Gastrocnemius medialis (tissue), 4 donors: Measurements from ENCODE around the gene XCL2. TPM values are rescaled to one million over a fixed set of nuclear protein-coding genes. Genes with fewer than 3 reads are reported as not detected.

Experiments used
- ATAC-seq, 2 donors: fragments of 150-250 bp; one replicate each; pipeline ENCODE4 v1.9.1; 2016
- DNase-seq, 2 donors: peaks; one replicate each; pipeline ENCODE4 v3.0.0-alpha.2; 2019
- H3K27ac ChIP-seq, 4 donors: fragments of 200-600 bp; sonication (generic); 1 replicate in 1 of 4; 2 replicates in 3 of 4; pipeline ENCODE4 v1.5.1; 2016 to 2018; ENCODE audit warnings: mild to moderate bottlenecking in 2 of 4, moderate library complexity in 1 of 4
- H3K27me3 ChIP-seq, 3 donors: fragments of 200-600 bp; sonication (generic) in 2 of 3; 1 replicate in 1 of 3; 2 replicates in 2 of 3; pipeline versions ENCODE4 v1.5.1 to v1.6.0; 2016 to 2019; ENCODE audit warnings: mild to moderate bottlenecking in 1 of 3, moderate library complexity in 1 of 3
- H3K36me3 ChIP-seq, 2 donors: fragments of 200-600 bp; sonication (generic) in 1 of 2; one replicate each; pipeline ENCODE4 v1.5.1; 2017 to 2018
- H3K4me1 ChIP-seq, 2 donors: fragments of 200-600 bp; sonication (generic) in 1 of 2; one replicate each; pipeline ENCODE4 v1.5.1; 2016 to 2017; ENCODE audit warnings: mild to moderate bottlenecking in 2 of 2
- H3K4me3 ChIP-seq, 4 donors: fragments of 200-600 bp; sonication (generic) in 3 of 4; 1 replicate in 1 of 4; 2 replicates in 3 of 4; pipeline ENCODE4 v1.5.1; 2016 to 2019; ENCODE audit warnings: mild to moderate bottlenecking in 2 of 4
- H3K9me3 ChIP-seq, 3 donors: fragments of 200-600 bp; sonication (generic) in 2 of 3; 1 replicate in 1 of 3; 2 replicates in 2 of 3; pipeline ENCODE4 v1.5.1; 2016 to 2019
- POLR2A ChIP-seq, 2 donors: fragments of 450-650 bp; IDR thresholded peaks; one replicate each; pipeline ENCODE4 v1.6.1; 2017; ENCODE audit warnings: antibody characterized with exemption in 2 of 2, mild to moderate bottlenecking in 2 of 2, moderate library complexity in 2 of 2
- in situ Hi-C, 4 donors: fragments of 200-750 bp; cut with MboI; loops; one replicate each; pipeline versions ENCODE4 v1.15.0 to v1.8.0; 2017; ENCODE audit warnings: low sequenced_read_pairs in 4 of 4
- intact Hi-C: fragments of 100-400 bp; cut with DNase I; formaldehyde crosslinking; loops from one replicate; pipeline ENCODE4 v1.15.1; 2023; ENCODE audit warnings: low total_unique reads
- total RNA-seq, 4 donors: library from RNA; depleted of rRNA; stranded (reverse); fragments of >200 nt; gene quantifications; one replicate each; pipeline versions ENCODE4 v1.1.0 to v1.2.3, GENCODE V29; 2016
- TF ChIP-seq, protein P1 (sequence below), 5 experiments: fragments of 450-650 bp in 3 of 5; fragments of 200-600 bp in 2 of 5; sonication (generic) in 2 of 5; IDR thresholded peaks in 4 of 5; conservative IDR thresholded peaks in 1 of 5; 1 replicate in 4 of 5; 2 replicates in 1 of 5; pipeline ENCODE4 v1.5.1; 2016 to 2019; ENCODE audit warnings: antibody characterized with exemption in 5 of 5, mild to moderate bottlenecking in 3 of 5, moderate library complexity in 3 of 5

The XCL2 gene
- total RNA-seq, 4 donors from 2014 or later: 1.5 TPM; not detected in 3

DNA sequence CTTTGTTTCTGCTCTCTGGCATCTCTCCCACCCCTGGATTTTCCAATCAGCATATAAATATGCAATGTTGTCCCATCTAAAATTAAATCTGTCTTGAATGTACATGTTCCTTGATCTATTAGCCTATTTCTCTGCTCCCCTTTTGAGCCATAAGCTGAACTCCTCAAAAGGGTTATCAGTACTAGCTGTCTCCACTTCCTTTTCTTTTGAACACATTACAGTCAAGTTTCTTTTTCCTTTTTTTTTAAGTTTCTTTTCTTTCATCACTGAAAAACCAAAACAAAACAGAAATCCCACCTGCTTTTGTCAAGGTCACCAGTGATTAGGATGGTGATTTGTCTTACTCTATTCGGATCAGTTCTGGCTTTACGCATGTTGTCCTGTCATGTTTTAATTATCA lies 29.3 kb downstream of the XCL2 start:
- Histone ChIP-seq H3K27me3 (no peaks in the 10 kb centered on the region), H3K4me1 (peaks cover 0 to 6% of the 10 kb centered on the region in 2 donors), H3K4me3 (no peak overlapping the region), H3K27ac (no peak overlapping the region), H3K36me3 (no peaks in the 10 kb centered on the region), H3K9me3 (no peaks in the 10 kb centered on the region)
- ATAC-seq (no peak), DNase-seq (no peak)
- TF ChIP-seq, protein P1, sequence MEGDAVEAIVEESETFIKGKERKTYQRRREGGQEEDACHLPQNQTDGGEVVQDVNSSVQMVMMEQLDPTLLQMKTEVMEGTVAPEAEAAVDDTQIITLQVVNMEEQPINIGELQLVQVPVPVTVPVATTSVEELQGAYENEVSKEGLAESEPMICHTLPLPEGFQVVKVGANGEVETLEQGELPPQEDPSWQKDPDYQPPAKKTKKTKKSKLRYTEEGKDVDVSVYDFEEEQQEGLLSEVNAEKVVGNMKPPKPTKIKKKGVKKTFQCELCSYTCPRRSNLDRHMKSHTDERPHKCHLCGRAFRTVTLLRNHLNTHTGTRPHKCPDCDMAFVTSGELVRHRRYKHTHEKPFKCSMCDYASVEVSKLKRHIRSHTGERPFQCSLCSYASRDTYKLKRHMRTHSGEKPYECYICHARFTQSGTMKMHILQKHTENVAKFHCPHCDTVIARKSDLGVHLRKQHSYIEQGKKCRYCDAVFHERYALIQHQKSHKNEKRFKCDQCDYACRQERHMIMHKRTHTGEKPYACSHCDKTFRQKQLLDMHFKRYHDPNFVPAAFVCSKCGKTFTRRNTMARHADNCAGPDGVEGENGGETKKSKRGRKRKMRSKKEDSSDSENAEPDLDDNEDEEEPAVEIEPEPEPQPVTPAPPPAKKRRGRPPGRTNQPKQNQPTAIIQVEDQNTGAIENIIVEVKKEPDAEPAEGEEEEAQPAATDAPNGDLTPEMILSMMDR (IDR thresholded peaks at IDR 0.05 in 4 of 5, conservative IDR thresholded peaks at IDR 0.05 in 1 of 5): no peak
- no peak for TF ChIP-seq POLR2A (IDR thresholded peaks at IDR 0.05)
- in situ Hi-C loops: no loop called here
- intact Hi-C loops: no loop called here

DNA sequence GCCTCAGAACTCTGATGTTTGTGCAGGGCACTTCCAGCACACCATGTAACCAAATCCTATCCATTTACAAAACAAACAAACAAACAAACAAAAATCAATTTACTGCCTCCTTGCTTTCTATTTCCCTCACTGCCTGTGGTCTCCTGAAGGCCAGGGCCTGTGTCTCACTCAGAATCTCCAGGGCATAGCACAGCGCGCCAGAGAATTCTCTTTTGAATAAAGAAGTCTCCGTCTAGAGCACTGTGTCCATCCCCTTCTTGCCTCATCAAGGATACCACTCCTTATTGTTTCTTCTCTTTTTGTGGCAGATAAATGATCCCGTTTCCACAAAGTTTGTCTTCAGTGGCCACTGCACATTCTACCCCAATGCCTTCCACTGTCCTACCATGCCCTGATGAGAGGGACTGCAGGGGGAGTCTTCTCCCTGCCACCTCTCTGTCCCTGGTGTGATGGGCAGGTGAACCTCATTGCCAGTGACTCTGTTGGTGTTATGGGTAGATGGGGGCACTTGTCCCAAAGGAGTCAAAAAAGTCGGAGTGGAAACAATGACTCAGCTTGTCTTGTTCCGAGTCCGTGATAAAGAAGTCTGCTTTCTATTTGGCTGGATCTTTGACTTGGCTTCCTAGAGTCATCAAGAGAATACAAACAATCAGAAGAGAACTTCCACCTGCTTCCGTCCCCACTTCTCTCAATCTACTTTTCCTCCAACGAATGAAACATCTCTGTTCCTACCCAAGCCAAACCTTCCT lies 30.0 kb downstream of the XCL2 start:
- H3K9me3 ChIP-seq: no peaks in the 10 kb centered on the region
- in situ Hi-C loops: no loop called here
- H3K27ac ChIP-seq: no peak overlapping the region
- no peak for ATAC-seq
- no peak for DNase-seq
- no peaks in the 10 kb centered on the region for H3K36me3 ChIP-seq
- H3K4me1 ChIP-seq: peaks cover 0 to 8% of the 10 kb centered on the region in 2 donors
- no peaks in the 10 kb centered on the region for H3K27me3 ChIP-seq
- TF ChIP-seq, protein P1 (IDR thresholded peaks at IDR 0.05 in 4 of 5, conservative IDR thresholded peaks at IDR 0.05 in 1 of 5): no peak
- TF ChIP-seq POLR2A (IDR thresholded peaks at IDR 0.05): no peak
- H3K4me3 ChIP-seq: no peak overlapping the region
- intact Hi-C loops: no loop called here

DNA sequence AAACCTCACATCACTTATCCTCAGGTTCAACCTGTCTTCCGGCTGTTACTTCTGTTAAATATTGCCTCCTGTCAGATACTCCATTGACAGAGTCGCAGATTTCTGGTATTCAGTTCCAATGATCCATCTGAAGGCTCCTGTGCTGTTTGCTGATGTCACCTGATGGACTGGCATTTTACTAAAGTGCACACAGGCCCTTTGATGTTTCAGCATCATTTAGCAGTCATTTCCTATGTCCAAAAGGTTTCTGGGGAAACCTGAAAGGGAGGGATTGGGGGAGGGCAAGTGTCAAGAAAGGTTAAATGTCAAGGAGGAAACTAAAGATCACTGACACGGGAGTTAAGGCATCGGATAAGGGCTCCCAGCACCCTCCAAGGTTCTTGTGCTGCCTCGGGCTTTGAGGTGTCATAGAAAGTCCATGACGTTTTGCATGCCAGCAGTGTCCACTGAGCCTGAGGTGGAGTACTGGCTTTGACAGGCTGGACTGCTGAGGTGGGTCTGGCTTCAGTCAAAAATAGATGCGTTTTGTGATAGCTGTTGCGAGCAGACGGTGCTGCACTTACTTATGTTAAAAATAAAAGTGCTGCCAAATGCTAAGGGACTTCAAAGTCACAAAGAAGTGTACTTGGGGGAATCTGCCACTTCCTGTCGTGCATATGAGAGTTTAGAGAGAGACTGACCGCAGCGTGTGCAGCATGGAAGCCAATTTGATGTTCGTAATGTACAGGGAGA lies 30.8 kb downstream of the XCL2 start:
- no peak overlapping the region for H3K4me3 ChIP-seq
- H3K36me3 ChIP-seq: no peaks in the 10 kb centered on the region
- no peak for DNase-seq
- no peaks in the 10 kb centered on the region for H3K27me3 ChIP-seq
- TF ChIP-seq, protein P1 (IDR thresholded peaks at IDR 0.05 in 4 of 5, conservative IDR thresholded peaks at IDR 0.05 in 1 of 5): no peak
- no peak for TF ChIP-seq POLR2A (IDR thresholded peaks at IDR 0.05)
- H3K27ac ChIP-seq: no peak overlapping the region
- H3K4me1 ChIP-seq: peaks cover 0 to 8% of the 10 kb centered on the region in 2 donors
- ATAC-seq: no peak
- in situ Hi-C loops (no loop called here), intact Hi-C loops (no loop called here)
- H3K9me3 ChIP-seq: no peaks in the 10 kb centered on the region

DNA sequence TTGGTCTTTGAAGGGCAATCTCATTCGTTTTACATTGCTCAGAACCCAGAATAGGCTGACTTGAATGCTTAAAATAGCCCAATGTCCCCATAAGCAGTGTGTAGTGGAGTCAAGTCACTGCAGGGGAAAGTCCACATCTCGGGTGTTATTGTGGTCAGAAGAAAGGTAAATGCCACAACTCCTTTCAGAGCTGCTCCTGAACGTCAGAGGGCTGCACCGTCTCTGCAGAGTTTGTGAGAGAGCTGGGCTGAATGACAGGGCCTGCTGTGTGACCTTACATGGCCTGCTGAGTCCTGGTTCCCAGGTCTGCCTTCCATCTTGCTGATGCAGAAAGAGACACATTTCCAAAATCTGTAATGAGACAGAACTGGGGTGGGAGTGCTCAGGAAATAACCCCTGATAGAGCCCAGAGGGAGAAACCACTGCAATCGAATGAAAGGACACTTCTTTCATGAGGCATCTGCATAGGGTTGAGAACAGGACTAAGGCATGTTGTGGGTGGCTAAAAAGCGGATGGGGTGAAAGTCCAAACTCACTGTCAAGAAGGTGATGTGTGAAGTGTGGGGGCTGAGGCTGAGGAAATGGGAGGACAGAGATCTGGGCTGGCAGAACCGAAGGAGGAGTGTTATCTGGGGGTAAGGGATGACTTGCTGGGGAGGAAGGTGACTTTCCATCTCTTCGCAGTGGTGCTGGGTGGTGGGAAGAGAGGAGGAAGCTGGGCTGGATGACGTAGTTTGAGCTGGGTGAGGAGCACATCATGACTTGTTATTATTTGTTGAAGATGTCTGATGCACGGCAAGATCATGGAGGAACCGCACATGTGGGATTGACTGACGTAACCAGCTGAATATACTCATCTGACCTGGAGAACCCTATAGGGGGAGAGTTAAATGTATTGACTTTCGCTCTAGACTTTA lies 33.7 kb downstream of the XCL2 start:
- intact Hi-C loops (loop anchor here (5.0 to 10.0 kb wide), 2 partner anchors 577 to 1035 kb away; no protein-coding TSS in a partner anchor), in situ Hi-C loops (no loop called here)
- H3K27me3 ChIP-seq: no peaks in the 10 kb centered on the region
- TF ChIP-seq POLR2A (IDR thresholded peaks at IDR 0.05): no peak
- TF ChIP-seq, protein P1 (IDR thresholded peaks at IDR 0.05 in 4 of 5, conservative IDR thresholded peaks at IDR 0.05 in 1 of 5): no peak
- H3K4me3 ChIP-seq: no peak overlapping the region
- ATAC-seq (peak in 1 of 2 donors; percentile 30), DNase-seq (no peak)
- no peaks in the 10 kb centered on the region for H3K9me3 ChIP-seq
- no peaks in the 10 kb centered on the region for H3K36me3 ChIP-seq
- H3K27ac ChIP-seq: no peak overlapping the region
- peaks cover 0 to 15% of the 10 kb centered on the region in 2 donors for H3K4me1 ChIP-seq
